H9 (cell line): Measurements from ENCODE around the gene EHBP1L1. TPM values are rescaled to one million over a fixed set of nuclear protein-coding genes. Genes with fewer than 3 reads are reported as not detected.

ENCODE experiments used
- DNase-seq: peaks from one replicate; pipeline ENCODE4 v3.0.0-alpha.2; 2017
- H2AFZ ChIP-seq: one replicate; pipeline ENCODE4 v1.6.1; 2013; ENCODE audit warnings: mild to moderate bottlenecking, low read length, control low read depth, moderate library complexity
- H2AK5ac ChIP-seq: 2 replicates; pipeline ENCODE4 v1.6.1; 2013; ENCODE audit warnings: low read length, control low read depth, mixed read lengths; ENCODE audit not compliant: insufficient read length
- H2BK120ac ChIP-seq: one replicate; pipeline ENCODE4 v1.6.1; 2013; ENCODE audit warnings: low read depth, mild to moderate bottlenecking, low read length, control low read depth, inconsistent platforms; ENCODE audit not compliant: poor library complexity, severe bottlenecking
- H2BK12ac ChIP-seq: 2 replicates; pipeline ENCODE4 v1.6.1; 2013; ENCODE audit warnings: low read length, control low read depth, mixed read lengths, low read depth; ENCODE audit not compliant: insufficient read length
- H2BK15ac ChIP-seq: 2 replicates; pipeline ENCODE4 v1.6.1; 2013; ENCODE audit warnings: low read depth, low read length, control low read depth
- H2BK20ac ChIP-seq: one replicate; pipeline ENCODE4 v1.6.1; 2013; ENCODE audit warnings: low read depth, mild to moderate bottlenecking, low read length, control low read depth, inconsistent platforms; ENCODE audit not compliant: poor library complexity, severe bottlenecking
- H2BK5ac ChIP-seq: 2 replicates; pipeline ENCODE4 v1.6.1; 2013; ENCODE audit warnings: low read length, control low read depth, mixed read lengths; ENCODE audit not compliant: insufficient read length
- H3K14ac ChIP-seq: 2 replicates; pipeline ENCODE4 v1.6.1; 2013; ENCODE audit warnings: low read length, control low read depth; ENCODE audit not compliant: insufficient read depth
- H3K18ac ChIP-seq: 2 replicates; pipeline ENCODE4 v1.6.1; 2013; ENCODE audit warnings: low read depth, mild to moderate bottlenecking, mixed read lengths, low read length, control low read depth; ENCODE audit not compliant: insufficient read length
- H3K23ac ChIP-seq: 2 replicates; pipeline ENCODE4 v1.6.1; 2013; ENCODE audit warnings: low read length, control low read depth, mixed read lengths, low read depth; ENCODE audit not compliant: insufficient read length
- H3K23me2 ChIP-seq: 2 replicates; pipeline ENCODE4 v1.6.1; 2013; ENCODE audit warnings: low read depth, mild to moderate bottlenecking, mixed read lengths, low read length, control low read depth; ENCODE audit not compliant: insufficient read length, poor library complexity, severe bottlenecking
- H3K27ac ChIP-seq: 2 replicates; pipeline ENCODE4 v1.5.1; 2013; ENCODE audit warnings: low read length, control low read depth, mixed read lengths, low read depth; ENCODE audit not compliant: insufficient read length
- H3K27me3 ChIP-seq: 2 replicates; pipeline ENCODE4 v1.6.1; 2013; ENCODE audit warnings: low read length, control low read depth, inconsistent platforms; ENCODE audit not compliant: insufficient read depth
- H3K4ac ChIP-seq: 2 replicates; pipeline ENCODE4 v1.6.1; 2013; ENCODE audit warnings: low read depth, mild to moderate bottlenecking, control low read depth, inconsistent platforms, low read length, moderate library complexity
- H3K4me1 ChIP-seq: 2 replicates; pipeline ENCODE4 v1.6.1; 2013; ENCODE audit warnings: low read length, control low read depth, inconsistent platforms; ENCODE audit not compliant: insufficient read depth
- H3K4me2 ChIP-seq: 2 replicates; pipeline ENCODE4 v1.6.1; 2013; ENCODE audit warnings: low read length, control low read depth, mixed read lengths; ENCODE audit not compliant: insufficient read length, insufficient read depth
- H3K56ac ChIP-seq: 2 replicates; pipeline ENCODE4 v1.6.1; 2013; ENCODE audit warnings: low read depth, mild to moderate bottlenecking, mixed read lengths, low read length, control low read depth; ENCODE audit not compliant: insufficient read length
- H3K79me1 ChIP-seq: 2 replicates; pipeline ENCODE4 v1.6.1; 2013; ENCODE audit warnings: low read depth, mild to moderate bottlenecking, moderate library complexity, low read length, control low read depth, inconsistent platforms; ENCODE audit not compliant: insufficient read depth, poor library complexity, severe bottlenecking
- H3K79me2 ChIP-seq: 2 replicates; pipeline ENCODE4 v1.6.1; 2013; ENCODE audit warnings: low read length, control low read depth, inconsistent platforms; ENCODE audit not compliant: insufficient read depth
- H3K9ac ChIP-seq: 2 replicates; pipeline ENCODE4 v1.6.1; 2013; ENCODE audit warnings: low read length, control low read depth, mixed read lengths; ENCODE audit not compliant: insufficient read length; ENCODE audit errors: extremely low read depth
- H3K9me3 ChIP-seq: one replicate; pipeline ENCODE4 v1.6.1; 2013; ENCODE audit warnings: low read depth, low read length, inconsistent platforms; ENCODE audit not compliant: control insufficient read depth
- H3T11ph ChIP-seq: one replicate; pipeline ENCODE4 v1.6.1; 2013; ENCODE audit warnings: mild to moderate bottlenecking, low read length, control low read depth, inconsistent platforms
- H4K20me1 ChIP-seq: one replicate; pipeline ENCODE4 v1.6.1; 2013; ENCODE audit not compliant: control insufficient read depth, insufficient read length, insufficient read depth
- H4K5ac ChIP-seq: 2 replicates; pipeline ENCODE4 v1.6.1; 2013; ENCODE audit warnings: low read depth, mild to moderate bottlenecking, mixed read lengths, low read length, control low read depth; ENCODE audit not compliant: insufficient read length
- H4K8ac ChIP-seq: replicated peaks from 2 replicates; pipeline ENCODE4 v1.6.1; 2013; ENCODE audit warnings: low read length, control low read depth, mixed read lengths, low read depth; ENCODE audit not compliant: insufficient read length
- H4K91ac ChIP-seq: 2 replicates; pipeline ENCODE4 v1.6.1; 2013; ENCODE audit warnings: low read depth, mild to moderate bottlenecking, moderate library complexity, mixed read lengths, low read length, control low read depth; ENCODE audit not compliant: insufficient read length
- H3K27ac Mint-ChIP-seq, 3 experiments: 2 replicates in 2 of 3; 3 replicates in 1 of 3; pipeline ENCODE4 v1.8.0; 2020 to 2021; ENCODE audit warnings: mixed read lengths in 3 of 3, mild to moderate bottlenecking in 1 of 3, moderate library complexity in 1 of 3
- H3K27me3 Mint-ChIP-seq: 2 replicates; pipeline ENCODE4 v1.8.0; 2021; ENCODE audit warnings: low read depth, mild to moderate bottlenecking, moderate library complexity, mixed read lengths
- H3K36me3 Mint-ChIP-seq, 3 experiments: 2 replicates in 2 of 3; 3 replicates in 1 of 3; pipeline ENCODE4 v1.8.0; 2020 to 2021; ENCODE audit warnings: low read depth in 3 of 3, mixed read lengths in 3 of 3; ENCODE audit not compliant: insufficient read depth in 1 of 3
- H3K4me1 Mint-ChIP-seq, 2 experiments: 2 replicates each; pipeline ENCODE4 v1.8.0; 2020; ENCODE audit warnings: mixed read lengths in 2 of 2
- H3K4me3 Mint-ChIP-seq, 2 experiments: 2 replicates in 1 of 2; 3 replicates in 1 of 2; pipeline ENCODE4 v1.8.0; 2020 to 2021; ENCODE audit warnings: mild to moderate bottlenecking in 2 of 2, mixed read lengths in 2 of 2, moderate library complexity in 1 of 2
- H3K9me3 Mint-ChIP-seq, 2 experiments: 2 replicates in 1 of 2; 3 replicates in 1 of 2; pipeline ENCODE4 v1.8.0; 2020; ENCODE audit warnings: mild to moderate bottlenecking in 2 of 2, mixed read lengths in 2 of 2, moderate library complexity in 1 of 2
- CTCF ChIP-seq: fragments of 200-600 bp; sonication (generic); conservative IDR thresholded peaks from 3 replicates; pipeline ENCODE4 v1.8.0; 2021; ENCODE audit warnings: antibody characterized with exemption, mild to moderate bottlenecking
- WGBS: extraction: QIAGEN DNeasy Blood & Tissue Kit; methylation state at CpG from one replicate; pipeline ENCODE4 v1.1.7; 2013; ENCODE audit warnings: missing lambda C conversion rate, low lambda C conversion rate, mixed read lengths; ENCODE audit not compliant: insufficient read length; ENCODE audit errors: extremely low coverage; 5-methylcytosine and 5-hydroxymethylcytosine counted together
- total RNA-seq: library from RNA; stranded (reverse); gene quantifications from 2 replicates; pipeline ENCODE4 v1.2.1, GENCODE V29; 2021

EHBP1L1 gene
- total RNA-seq, 1 experiment from 2014 or later, result 13.8 TPM

- Histone ChIP-seq H2BK20ac (no peak overlapping the region), H3K23ac (no peak overlapping the region), H3K27me3 (no peaks in the 10 kb centered on the region), H3K18ac (no peak overlapping the region), H3K4me2 (no peak overlapping the region), H3K23me2 (peaks cover 14% of the 10 kb centered on the region), H2BK12ac (no peak overlapping the region), H3K56ac (no peak overlapping the region), H4K20me1 (no peaks in the 10 kb centered on the region), H2AK5ac (no peak overlapping the region), H2BK5ac (no peak overlapping the region), H3K14ac (no peak overlapping the region), H4K5ac (no peak overlapping the region), H2BK15ac (no peak overlapping the region), H3K79me1 (no peaks in the 10 kb centered on the region), H3K79me2 (peaks cover 7% of the 10 kb centered on the region; the same call in 1 of the 2 replicates), H3T11ph (no peak overlapping the region), H3K27ac (no peak overlapping the region), H2BK120ac (no peak overlapping the region), H3K4me1 (no peaks in the 10 kb centered on the region; the same call in none of the 2 replicates), H4K91ac (no peak overlapping the region), H3K4ac (no peak overlapping the region), H3K9me3 (no peaks in the 10 kb centered on the region), H4K8ac (no peak overlapping the region), H2AFZ (no peak overlapping the region), H3K9ac (no peak overlapping the region)
- Mint-ChIP-seq H3K27me3 (peaks cover 3% of the 10 kb centered on the region), H3K9me3 (no peaks in the 10 kb centered on the region), H3K4me1 (peaks cover 8% of the 10 kb centered on the region in 2 experiments), H3K36me3 (peaks cover 18 to 53% (median 52%) of the 10 kb centered on the region in 3 experiments; a peak in 6 of 7 replicates), H3K27ac (peak overlapping the region in 1 of 3 experiments; percentile 62; a peak in 1 of 7 replicates), H3K4me3 (no peak overlapping the region; a peak in 2 of 5 replicates)
- WGBS, result no CpG with 5 or more reads among the region's 14 CpGs
- TF ChIP-seq CTCF, result no peak
- no peak for DNase-seq
Measured at GRCh38 chr11:65618763-65619162, 42.9 kb downstream of the EHBP1L1 start.
